Heart left ventricle (tissue), 13 donors: ENCODE results near the gene KRT3.

Experiments used
- CTCF ChIP-seq, 12 donors: fragments of 200-600 bp; sonication (generic) in 4 of 12; IDR thresholded peaks; one replicate each; pipeline versions ENCODE4 v1.5.0 to v1.8.0; 2018 to 2022; ENCODE audit warnings: antibody characterized with exemption in 12 of 12, mild to moderate bottlenecking in 5 of 12
- POLR2A ChIP-seq, 2 donors: fragments of 450-650 bp; IDR thresholded peaks; one replicate each; pipeline ENCODE4 v1.6.1; 2017; ENCODE audit warnings: antibody characterized with exemption in 2 of 2, mild to moderate bottlenecking in 2 of 2, moderate library complexity in 2 of 2
- donor health status: ischemic (EF 13 %, LVEDD 7.1; RV severe dilation, severe dysfunction).
- donor health status: DM: no; HTN: yes; CAD: no.
- donor health status: DM: no; HTN: no; CAD: no.
- donor health status: ischemic (EF 25% LVEDD 6.9; RV normal size, moderate dysfunction).
- donor health status: ischemic (EF 25% LVEDD 5.7; RV mildly dilated, moderate dysfunction).
- donor health status: ischemic (EF 35%, LVEDD 5.7; RV mildly dilated, moderate dysfunction).
- donor health status: nonischemic (EF 11% LVEDD 7.7; RV severe dilation, severe dysfunction).
- donor health status: DM: yes; HTN: yes; CAD: no.
- donor health status: PGD.
- donor health status: ischemic (EF 29% LVEDD 5.4; RV normal size, mild dysfunction).
- donor health status: nonischemic (EF 23%, LVEDD 6.1; RV moderate dilation, normal function).

- TF ChIP-seq CTCF (IDR thresholded peaks at IDR 0.05), result no peak
- TF ChIP-seq POLR2A (IDR thresholded peaks at IDR 0.05), result no peak
Observed at GRCh38 chr12:52811191-52812072, 15.5 kb upstream of the KRT3 start.
